Measurements from ENCODE around the gene SMAD6. TPM values are rescaled to one million over a fixed set of nuclear protein-coding genes. Genes with fewer than 3 reads are reported as not detected.
A peak's percentile ranks its signal among the peaks of the same experiment; 100 is the strongest.

The SMAD6 gene
- polyA plus RNA-seq, 1 of the 3 experiments (the other 2 are of a cell fraction), result 4.5 TPM

DNA sequence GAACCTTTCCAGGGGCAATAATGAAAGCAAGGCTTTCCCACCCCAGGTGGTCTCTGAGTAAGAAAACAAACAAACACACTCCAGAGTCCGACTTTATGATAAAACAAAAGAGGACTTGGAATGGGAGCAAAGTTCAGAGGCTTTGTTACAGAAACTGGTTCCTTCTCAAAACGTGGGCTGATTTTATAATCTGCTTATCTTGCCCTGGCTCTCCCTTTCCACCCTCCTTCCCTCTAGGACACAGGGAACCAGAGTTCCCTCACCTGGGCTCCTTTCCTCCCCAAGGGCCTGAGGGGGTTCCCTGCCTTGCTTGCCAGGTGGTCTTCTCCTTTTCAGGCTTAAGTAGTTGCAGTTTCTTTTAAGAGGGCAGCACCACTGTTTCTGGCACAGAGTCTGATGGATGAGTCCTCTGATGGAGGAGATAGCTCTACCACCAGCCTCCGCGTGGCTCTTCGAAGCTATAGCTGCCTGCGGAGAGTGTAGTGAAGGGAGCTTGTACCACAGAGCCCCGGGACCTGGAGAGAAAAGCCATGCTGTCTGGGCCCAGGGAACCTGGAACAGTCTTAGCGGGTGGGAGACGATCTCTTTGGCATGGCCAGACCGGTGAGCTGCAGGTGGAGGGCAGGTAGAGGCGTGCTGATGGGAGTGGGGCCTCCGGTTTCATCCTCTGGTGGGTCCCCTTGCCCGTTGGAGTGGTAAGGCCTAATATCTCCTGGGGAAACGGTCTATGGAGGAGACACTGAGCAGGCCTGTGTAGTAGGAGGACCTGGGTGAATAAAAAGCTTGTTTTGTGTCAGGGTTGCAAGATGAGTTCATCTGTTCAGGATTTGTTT is 68.7 kb downstream of the SMAD6 start:
- Histone ChIP-seq H3K9me3 (no peaks in the 10 kb centered on the region), H3K36me3 (replicated peaks in 1 of 2; ENCODE audit: control insufficient read depth in 1 of 2, insufficient read depth in 2 of 2, low read length in 1 of 2) (peaks cover 0 to 10% of the 10 kb centered on the region in 2 experiments), H3K27me3 (ENCODE audit: insufficient read depth) (no peaks in the 10 kb centered on the region), H3K4me2 (peak overlapping the region; percentile 13), H3K4me3 (ENCODE audit: low read depth in 2 of 2, low read length in 1 of 2) (no peak overlapping the region), H3K9ac (peak overlapping the region; percentile 14; the same call in 1 of the 2 replicates), H3K79me2 (ENCODE audit: insufficient read depth) (peaks cover 97% of the 10 kb centered on the region), H3K27ac (ENCODE audit: low read depth in 2 of 2, low read length in 1 of 2) (peak overlapping the region in 1 of 2 experiments; percentile 26; a peak in 1 of 4 replicates), H4K20me1 (ENCODE audit: insufficient read depth) (peaks cover 33% of the 10 kb centered on the region), H3F3A (replicated peaks; ENCODE audit: insufficient read depth) (peaks cover 54% of the 10 kb centered on the region), H3K4me1 (ENCODE audit: control insufficient read depth in 1 of 2, insufficient read depth in 2 of 2, low read depth in 1 of 2, low read length in 1 of 2) (peaks cover 40 to 57% of the 10 kb centered on the region in 2 experiments), H3K9me2 (no peaks in the 10 kb centered on the region), H2AFZ (ENCODE audit: low read depth) (no peak overlapping the region)
- ChIA-PET CTCF (interaction anchor here (0.6 to 6.8 kb wide), 8 partner anchors 29 to 155 kb away, joined by 3 to 84 read pairs (median 4); partner anchors contain the start of gene SMAD6), POLR2A (no interaction called here)
- 78% methylated on average over 14 of the region's 14 CpGs for WGBS (ENCODE audit: low lambda C conversion rate)
- no peak for DNase-seq
- TF ChIP-seq, protein P1, sequence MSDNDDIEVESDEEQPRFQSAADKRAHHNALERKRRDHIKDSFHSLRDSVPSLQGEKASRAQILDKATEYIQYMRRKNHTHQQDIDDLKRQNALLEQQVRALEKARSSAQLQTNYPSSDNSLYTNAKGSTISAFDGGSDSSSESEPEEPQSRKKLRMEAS (IDR thresholded peaks at IDR 0.05; ENCODE audit: low read depth), result no peak
- TF ChIP-seq FOXM1 (IDR thresholded peaks at IDR 0.05; ENCODE audit: low read depth) (no peak), FOSL2 (IDR thresholded peaks at IDR 0.05; ENCODE audit: borderline replicate concordance, low read depth) (no peak), RXRA (IDR thresholded peaks at IDR 0.05; ENCODE audit: borderline replicate concordance, low read depth) (no peak), EZH2phosphoT487 (IDR thresholded peaks at IDR 0.05; ENCODE audit: borderline replicate concordance, low read depth) (no peak), RAD21 (IDR thresholded peaks at IDR 0.05; ENCODE audit: low read length) (no peak), SIN3A (IDR thresholded peaks at IDR 0.05; ENCODE audit: borderline replicate concordance, low read depth, low read length) (no peak), MXI1 (IDR thresholded peaks at IDR 0.05; ENCODE audit: low read depth, low read length) (no peak)

DNA sequence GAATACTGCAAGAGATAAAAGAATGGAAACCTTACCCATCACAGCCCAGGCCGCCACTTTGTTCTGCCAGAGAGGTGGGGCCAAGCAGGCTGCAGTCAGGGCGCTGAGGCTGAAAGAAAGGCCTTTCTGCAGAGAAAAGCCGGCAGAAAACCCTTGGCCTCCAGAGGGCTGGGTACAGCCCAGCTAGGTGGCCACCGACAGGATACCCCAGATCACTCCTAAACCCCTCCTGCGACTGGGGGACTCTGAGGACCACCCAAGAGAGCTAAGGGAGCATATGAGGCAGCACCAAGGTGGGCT is 69.3 kb downstream of the SMAD6 start:
- Histone ChIP-seq H3K4me1 (ENCODE audit: control insufficient read depth in 1 of 2, insufficient read depth in 2 of 2, low read depth in 1 of 2, low read length in 1 of 2) (peaks cover 34 to 52% of the 10 kb centered on the region in 2 experiments), H3F3A (replicated peaks; ENCODE audit: insufficient read depth) (peaks cover 48% of the 10 kb centered on the region), H3K79me2 (ENCODE audit: insufficient read depth) (peaks cover 97% of the 10 kb centered on the region), H3K4me2 (no peak overlapping the region), H3K9me3 (no peaks in the 10 kb centered on the region), H3K36me3 (replicated peaks in 1 of 2; ENCODE audit: control insufficient read depth in 1 of 2, insufficient read depth in 2 of 2, low read length in 1 of 2) (peaks cover 0 to 10% of the 10 kb centered on the region in 2 experiments), H2AFZ (ENCODE audit: low read depth) (no peak overlapping the region), H3K9me2 (no peaks in the 10 kb centered on the region), H3K27me3 (ENCODE audit: insufficient read depth) (no peaks in the 10 kb centered on the region), H4K20me1 (ENCODE audit: insufficient read depth) (peaks cover 30% of the 10 kb centered on the region), H3K9ac (no peak overlapping the region), H3K4me3 (ENCODE audit: low read depth in 2 of 2, low read length in 1 of 2) (no peak overlapping the region), H3K27ac (ENCODE audit: low read depth in 2 of 2, low read length in 1 of 2) (peak overlapping the region in 1 of 2 experiments; percentile 26; a peak in 1 of 4 replicates)
- ChIA-PET POLR2A (no interaction called here), CTCF (interaction anchor here (0.8 to 6.8 kb wide), 9 partner anchors 29 to 167 kb away, joined by 3 to 84 read pairs (median 4); partner anchors contain the start of gene SMAD6)
- no peak for DNase-seq
- 84% methylated on average over 5 of the region's 5 CpGs for WGBS (ENCODE audit: low lambda C conversion rate)
- TF ChIP-seq CHD2 (IDR thresholded peaks at IDR 0.05; ENCODE audit: low read length, partially characterized antibody) (no peak), EP300 (IDR thresholded peaks at IDR 0.05; ENCODE audit: borderline replicate concordance in 1 of 2, low read depth in 1 of 2, low read length in 1 of 2) (no peak), RCOR1 (IDR thresholded peaks at IDR 0.05; ENCODE audit: low read length) (no peak), SIN3A (IDR thresholded peaks at IDR 0.05; ENCODE audit: borderline replicate concordance, low read depth, low read length) (no peak), FOXM1 (IDR thresholded peaks at IDR 0.05; ENCODE audit: low read depth) (no peak), ZBTB33 (IDR thresholded peaks at IDR 0.05; ENCODE audit: borderline replicate concordance, low read depth) (no peak), SMC3 (IDR thresholded peaks at IDR 0.05; ENCODE audit: low read depth, low read length) (no peak), TAF1 (IDR thresholded peaks at IDR 0.05; ENCODE audit: borderline replicate concordance, low read depth, low read length) (no peak)

Measured in SK-N-SH (cell line).